Measurements from ENCODE around the gene MEX3D. TPM values are rescaled to one million over a fixed set of nuclear protein-coding genes. Genes with fewer than 3 reads are reported as not detected.
"Not testable (repeated sequence)": the region's sequence is repeated elsewhere in the genome, so short reads cannot be mapped to it uniquely, and the experiment has no call there.

MEX3D gene
- polyA plus RNA-seq, 4 donors, result 21.8 to 33.4 (median 31.2) TPM

GRCh38 chr19:1524287-1524971 is 43.7 kb downstream of the MEX3D start:
- DNase-seq (ENCODE audit: low read depth in 4 of 4, low spot score in 3 of 4), result no peak

- no peak for DNase-seq (ENCODE audit: low read depth in 4 of 4, low spot score in 3 of 4)
These were observed 44.5 kb downstream of the MEX3D start, which contains the start of gene PLK5 for GRCh38 chr19:1523412-1524286. Gene PLK5, plus strand, starts transcription at chr19:1524077. Its CDS starts 2,920 bp downstream, at chr19:1526997.

- DNase-seq (ENCODE audit: low read depth in 4 of 4, low spot score in 3 of 4), result no peak
These were observed 45.3 kb downstream of the MEX3D start for GRCh38 chr19:1522838-1523237.

- no peak for DNase-seq (ENCODE audit: low read depth in 4 of 4, low spot score in 3 of 4)
These were observed 46.1 kb downstream of the MEX3D start for GRCh38 chr19:1522061-1522460.

GRCh38 chr19:1521636-1522035 is 46.5 kb downstream of the MEX3D start:
- DNase-seq (ENCODE audit: low read depth in 4 of 4, low spot score in 3 of 4), result no peak

- no peak for DNase-seq (ENCODE audit: low read depth in 4 of 4, low spot score in 3 of 4)
These were observed 47.8 kb downstream of the MEX3D start for GRCh38 chr19:1520203-1520780.

- DNase-seq (ENCODE audit: low read depth in 4 of 4, low spot score in 3 of 4), result not testable (repeated sequence)
These were observed 48.3 kb downstream of the MEX3D start for GRCh38 chr19:1519802-1520201.

- no peak for DNase-seq (ENCODE audit: low read depth in 4 of 4, low spot score in 3 of 4)
These were observed 49.7 kb downstream of the MEX3D start for GRCh38 chr19:1518471-1518870.

- no peak for DNase-seq (ENCODE audit: low read depth in 4 of 4, low spot score in 3 of 4)
These were observed 51.8 kb downstream of the MEX3D start for GRCh38 chr19:1516395-1516753.

GRCh38 chr19:1514986-1515721 is 53.0 kb downstream of the MEX3D start:
- DNase-seq (ENCODE audit: low read depth in 4 of 4, low spot score in 3 of 4), result no peak

- DNase-seq (ENCODE audit: low read depth in 4 of 4, low spot score in 3 of 4), result no peak
These were observed 53.8 kb downstream of the MEX3D start for GRCh38 chr19:1514295-1514661.

GRCh38 chr19:1513499-1514294 is 54.4 kb downstream of the MEX3D start:
- no peak for DNase-seq (ENCODE audit: low read depth in 4 of 4, low spot score in 3 of 4)

- no peak for DNase-seq (ENCODE audit: low read depth in 4 of 4, low spot score in 3 of 4)
These were observed 55.2 kb downstream of the MEX3D start, which contains the start of gene ADAMTSL5 for GRCh38 chr19:1512671-1513498. Gene ADAMTSL5, minus strand, starts transcription at chr19:1513019. Its CDS starts 2,076 bp downstream, at chr19:1510943.

GRCh38 chr19:1511318-1512317 is 56.5 kb downstream of the MEX3D start:
- no peak for DNase-seq (ENCODE audit: low read depth in 4 of 4, low spot score in 3 of 4)

- DNase-seq (ENCODE audit: low read depth in 4 of 4, low spot score in 3 of 4), result no peak
These were observed 57.3 kb downstream of the MEX3D start for GRCh38 chr19:1510807-1511206.

- DNase-seq (ENCODE audit: low read depth in 4 of 4, low spot score in 3 of 4), result no peak
These were observed 57.7 kb downstream of the MEX3D start for GRCh38 chr19:1510442-1510806.

- DNase-seq (ENCODE audit: low read depth in 4 of 4, low spot score in 3 of 4), result no peak
These were observed 58.3 kb downstream of the MEX3D start for GRCh38 chr19:1509602-1510441.

Measured in left renal pelvis (tissue), 4 donors.